Smooth muscle cell (in vitro differentiated cells): ENCODE data around the gene SMTNL2. TPM values are rescaled to one million over a fixed set of nuclear protein-coding genes. Genes with fewer than 3 reads are reported as not detected.

Experiments used
- DNase-seq: peaks from one replicate; lab custom pipeline; 2025; ENCODE audit not compliant: unreplicated experiment; lab: John Stamatoyannopoulos, UW
- H2AFZ ChIP-seq: fragments of 200-600 bp; sonication (generic); 2 replicates; pipeline ENCODE4 v1.6.0; 2016; ENCODE audit warnings: antibody characterized with exemption, low read depth, mild to moderate bottlenecking
- H3F3A ChIP-seq: fragments of 200-600 bp; sonication (generic); 2 replicates; pipeline ENCODE4 v1.6.0; 2017; ENCODE audit warnings: antibody characterized with exemption, low read depth
- H3K27ac ChIP-seq: fragments of 200-600 bp; sonication (generic); 2 replicates; pipeline ENCODE4 v1.5.1; 2016; ENCODE audit warnings: low read depth, mild to moderate bottlenecking
- H3K27me3 ChIP-seq: fragments of 200-600 bp; sonication (generic); 2 replicates; pipeline ENCODE4 v1.6.1; 2016; ENCODE audit warnings: low read depth, mild to moderate bottlenecking
- H3K36me3 ChIP-seq: fragments of 200-600 bp; sonication (generic); 2 replicates; pipeline ENCODE4 v1.5.1; 2016; ENCODE audit warnings: low read depth
- H3K4me1 ChIP-seq: fragments of 200-600 bp; sonication (generic); 2 replicates; pipeline ENCODE4 v1.5.1; 2016; ENCODE audit warnings: low read depth
- H3K4me2 ChIP-seq: fragments of 200-600 bp; sonication (generic); 2 replicates; pipeline ENCODE4 v1.6.0; 2016; ENCODE audit warnings: mild to moderate bottlenecking
- H3K4me3 ChIP-seq: fragments of 200-600 bp; sonication (generic); 2 replicates; pipeline ENCODE4 v1.5.1; 2016; ENCODE audit warnings: mild to moderate bottlenecking
- H3K79me2 ChIP-seq: fragments of 200-600 bp; sonication (generic); 2 replicates; pipeline ENCODE4 v1.6.0; 2016; ENCODE audit warnings: low read depth, mild to moderate bottlenecking
- H3K9ac ChIP-seq: fragments of 200-600 bp; sonication (generic); 2 replicates; pipeline ENCODE4 v1.6.0; 2016; ENCODE audit warnings: low read depth
- H3K9me3 ChIP-seq: fragments of 200-600 bp; sonication (generic); replicated peaks from 2 replicates; pipeline ENCODE4 v1.5.1; 2016; ENCODE audit warnings: low read depth
- H4K20me1 ChIP-seq: fragments of 200-600 bp; sonication (generic); 2 replicates; pipeline ENCODE4 v1.6.0; 2016; ENCODE audit warnings: low read depth
- WGBS: methylation state at CpG from one replicate; pipeline ENCODE4 v1.1.7; 2016; ENCODE audit warnings: low lambda C conversion rate; 5-methylcytosine and 5-hydroxymethylcytosine counted together
- polyA plus RNA-seq: library from polyadenylated mRNA; unstranded; fragments of >200 nt; fragmentation: Nextera tagmentation; extraction: Ambion mirVana; gene quantifications from 2 replicates; pipeline ENCODE4 v1.2.1, GENCODE V29; 2016
- total RNA-seq: library from RNA; depleted of rRNA; stranded (reverse); fragments of >200 nt; gene quantifications from 2 replicates; pipeline ENCODE4 v1.2.3, GENCODE V29; 2014
- TF ChIP-seq, protein P1 (sequence below): fragments of 200-600 bp; sonication (generic); IDR thresholded peaks from 2 replicates; pipeline ENCODE4 v1.5.1; 2017; ENCODE audit warnings: borderline replicate concordance, mild to moderate bottlenecking, antibody characterized with exemption; ENCODE audit not compliant: insufficient read depth, poor library complexity, severe bottlenecking

SMTNL2 gene
- total and polyA plus RNA-seq, 2 experiments from 2014 or later, result 5.1 to 8.3 TPM

DNA sequence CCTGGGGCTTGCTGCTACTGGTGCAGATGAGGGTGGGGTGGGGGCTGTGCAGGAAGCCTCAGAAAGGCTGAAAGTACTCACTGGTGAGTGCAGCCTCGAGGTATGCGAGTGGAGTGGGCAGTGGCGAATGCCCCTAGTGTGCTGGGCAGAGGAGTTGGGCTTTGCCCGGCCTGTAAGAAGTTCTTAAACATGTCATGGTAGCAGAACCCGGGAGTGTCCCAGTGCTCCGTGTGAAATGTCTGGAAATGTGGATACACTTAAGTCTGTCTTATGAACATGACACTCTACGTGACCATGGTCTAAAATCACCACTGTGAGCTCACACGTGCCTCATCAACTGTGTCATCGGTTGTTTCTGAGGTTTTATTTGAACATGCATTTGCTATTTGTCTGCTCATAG lies 1.7 kb downstream of the SMTNL2 start:
- Histone ChIP-seq H3K9ac (no peak overlapping the region), H3K9me3 (no peaks in the 10 kb centered on the region), H3K4me2 (peak overlapping the region; percentile 98), H3K27ac (no peak overlapping the region), H3K36me3 (no peaks in the 10 kb centered on the region), H3K27me3 (no peaks in the 10 kb centered on the region), H3K4me1 (peaks cover 6% of the 10 kb centered on the region), H4K20me1 (no peaks in the 10 kb centered on the region), H2AFZ (no peak overlapping the region), H3K4me3 (peak overlapping the region; percentile 63), H3F3A (peaks cover 11% of the 10 kb centered on the region), H3K79me2 (peaks cover 11% of the 10 kb centered on the region)
- WGBS, result 54% methylated on average over 9 of the region's 9 CpGs
- DNase-seq, result no peak
- TF ChIP-seq, protein P1, sequence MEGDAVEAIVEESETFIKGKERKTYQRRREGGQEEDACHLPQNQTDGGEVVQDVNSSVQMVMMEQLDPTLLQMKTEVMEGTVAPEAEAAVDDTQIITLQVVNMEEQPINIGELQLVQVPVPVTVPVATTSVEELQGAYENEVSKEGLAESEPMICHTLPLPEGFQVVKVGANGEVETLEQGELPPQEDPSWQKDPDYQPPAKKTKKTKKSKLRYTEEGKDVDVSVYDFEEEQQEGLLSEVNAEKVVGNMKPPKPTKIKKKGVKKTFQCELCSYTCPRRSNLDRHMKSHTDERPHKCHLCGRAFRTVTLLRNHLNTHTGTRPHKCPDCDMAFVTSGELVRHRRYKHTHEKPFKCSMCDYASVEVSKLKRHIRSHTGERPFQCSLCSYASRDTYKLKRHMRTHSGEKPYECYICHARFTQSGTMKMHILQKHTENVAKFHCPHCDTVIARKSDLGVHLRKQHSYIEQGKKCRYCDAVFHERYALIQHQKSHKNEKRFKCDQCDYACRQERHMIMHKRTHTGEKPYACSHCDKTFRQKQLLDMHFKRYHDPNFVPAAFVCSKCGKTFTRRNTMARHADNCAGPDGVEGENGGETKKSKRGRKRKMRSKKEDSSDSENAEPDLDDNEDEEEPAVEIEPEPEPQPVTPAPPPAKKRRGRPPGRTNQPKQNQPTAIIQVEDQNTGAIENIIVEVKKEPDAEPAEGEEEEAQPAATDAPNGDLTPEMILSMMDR, result no peak

DNA sequence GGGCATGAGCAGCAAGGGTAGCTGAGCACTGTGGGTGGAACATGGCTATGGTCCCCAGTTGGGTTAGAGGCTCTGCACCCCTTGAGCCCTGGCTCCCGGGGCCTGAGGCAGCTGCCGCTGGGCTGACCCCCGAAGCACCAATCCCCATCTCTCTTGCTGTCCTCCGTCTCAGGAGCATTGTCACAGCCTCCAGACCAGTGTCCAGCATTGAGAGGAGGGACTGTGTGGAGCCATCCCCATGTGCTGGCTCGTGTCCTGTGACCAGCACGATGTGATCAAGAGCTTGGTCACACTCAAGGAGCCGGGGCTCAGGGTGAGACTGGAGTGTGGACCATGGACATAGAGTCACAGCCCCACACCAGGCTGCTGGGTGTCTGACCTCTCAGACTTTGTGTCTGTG lies 2.9 kb downstream of the SMTNL2 start:
- no peak for DNase-seq
- Histone ChIP-seq H3K4me3 (no peak overlapping the region), H2AFZ (no peak overlapping the region), H3K27me3 (no peaks in the 10 kb centered on the region), H3K9me3 (no peaks in the 10 kb centered on the region), H3K36me3 (no peaks in the 10 kb centered on the region), H3F3A (peaks cover 11% of the 10 kb centered on the region), H3K27ac (peak overlapping the region; percentile 22), H3K4me1 (peaks cover 6% of the 10 kb centered on the region), H3K4me2 (peak overlapping the region; percentile 62), H3K9ac (no peak overlapping the region), H4K20me1 (no peaks in the 10 kb centered on the region), H3K79me2 (peaks cover 20% of the 10 kb centered on the region)
- 84% methylated on average over 7 of the region's 7 CpGs for WGBS
- TF ChIP-seq, protein P1, result no peak

DNA sequence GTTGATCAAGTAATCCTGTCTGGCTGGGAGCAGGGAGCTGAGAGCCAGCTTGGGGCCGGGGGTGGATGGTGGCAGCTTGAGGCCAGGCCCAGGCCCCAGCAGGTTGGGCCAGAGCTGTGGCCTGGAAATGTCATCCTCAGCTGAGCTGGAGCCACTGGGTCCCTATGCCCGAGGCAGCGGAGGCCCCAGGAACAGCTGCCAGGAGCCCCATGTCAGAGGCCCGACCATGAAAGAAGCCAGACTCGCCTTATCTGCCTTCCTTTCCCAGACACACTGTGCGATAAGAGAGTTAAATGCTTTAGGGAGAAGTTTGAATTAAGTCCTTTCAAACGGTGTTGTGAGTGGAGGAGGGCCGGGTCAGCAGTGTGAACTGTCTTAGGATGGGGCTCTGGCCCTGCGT lies 3.5 kb downstream of the SMTNL2 start:
- H3F3A ChIP-seq, result peaks cover 10% of the 10 kb centered on the region
- no peaks in the 10 kb centered on the region for H3K27me3 ChIP-seq
- H3K4me2 ChIP-seq, result peak overlapping the region; percentile 62
- peak overlapping the region; percentile 37 for H2AFZ ChIP-seq
- H3K79me2 ChIP-seq, result peaks cover 23% of the 10 kb centered on the region
- 5% methylated on average over 9 of the region's 9 CpGs for WGBS
- H4K20me1 ChIP-seq, result no peaks in the 10 kb centered on the region
- no peaks in the 10 kb centered on the region for H3K9me3 ChIP-seq
- H3K4me1 ChIP-seq, result peaks cover 6% of the 10 kb centered on the region
- DNase-seq, result no peak
- H3K4me3 ChIP-seq, result no peak overlapping the region
- H3K27ac ChIP-seq, result peak overlapping the region; percentile 22
- H3K36me3 ChIP-seq, result no peaks in the 10 kb centered on the region
- H3K9ac ChIP-seq, result no peak overlapping the region
- TF ChIP-seq, protein P1, result no peak

DNA sequence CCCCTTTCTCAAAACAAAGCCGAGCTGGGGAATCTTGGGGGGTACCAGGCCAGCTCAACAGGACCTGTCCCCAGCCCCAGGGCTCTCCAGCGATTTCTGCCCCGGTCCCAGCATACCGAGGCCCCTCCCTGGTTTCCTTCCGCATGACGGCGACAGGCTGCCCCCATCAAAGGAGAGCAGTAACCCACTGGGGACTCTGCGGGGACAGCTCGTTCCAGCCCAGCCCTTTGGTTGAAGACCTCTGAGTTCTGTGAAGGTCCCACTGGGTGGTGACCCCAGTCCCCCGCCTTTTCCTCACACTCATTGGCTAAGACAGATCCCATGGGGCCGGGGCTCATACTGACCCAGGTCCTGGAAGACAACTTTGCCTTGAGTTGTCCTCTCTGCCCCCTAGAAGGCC lies 4.1 kb downstream of the SMTNL2 start:
- peak overlapping the region; percentile 62 for H3K4me2 ChIP-seq
- DNase-seq, result no peak
- TF ChIP-seq, protein P1, result no peak

More for the DNA sequence above, 4.1 kb downstream of the SMTNL2 start:
- Histone ChIP-seq H3F3A (peaks cover 4% of the 10 kb centered on the region), H3K79me2 (peaks cover 23% of the 10 kb centered on the region), H3K9ac (no peak overlapping the region), H4K20me1 (no peaks in the 10 kb centered on the region), H2AFZ (no peak overlapping the region), H3K27ac (peak overlapping the region; percentile 22), H3K4me1 (peaks cover 6% of the 10 kb centered on the region), H3K9me3 (no peaks in the 10 kb centered on the region), H3K36me3 (no peaks in the 10 kb centered on the region), H3K27me3 (no peaks in the 10 kb centered on the region), H3K4me3 (no peak overlapping the region)
- 59% methylated on average over 11 of the region's 11 CpGs for WGBS
